ENCODE results near the gene BICRAL.

BICRAL gene

DNA sequence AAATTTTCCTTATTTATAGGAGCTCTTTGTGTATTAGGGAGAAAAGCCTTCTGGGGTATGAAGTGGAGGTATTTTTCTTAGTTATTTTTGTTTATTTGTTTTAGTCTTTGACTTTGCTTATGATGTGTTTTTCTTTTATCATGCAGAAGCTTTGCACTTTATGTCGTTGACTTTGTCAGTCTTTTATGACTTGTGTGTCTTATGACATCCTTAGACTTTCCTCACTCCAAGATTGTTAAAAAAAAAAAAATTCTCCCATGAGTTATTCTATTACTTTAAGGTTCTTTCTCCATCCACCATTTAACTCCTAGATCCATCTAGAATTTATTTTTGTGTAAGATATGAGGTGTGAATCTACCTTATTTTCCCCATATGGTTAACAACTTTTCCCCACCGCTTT is 36.6 kb downstream of the BICRAL start:
- TF ChIP-seq, protein P1, sequence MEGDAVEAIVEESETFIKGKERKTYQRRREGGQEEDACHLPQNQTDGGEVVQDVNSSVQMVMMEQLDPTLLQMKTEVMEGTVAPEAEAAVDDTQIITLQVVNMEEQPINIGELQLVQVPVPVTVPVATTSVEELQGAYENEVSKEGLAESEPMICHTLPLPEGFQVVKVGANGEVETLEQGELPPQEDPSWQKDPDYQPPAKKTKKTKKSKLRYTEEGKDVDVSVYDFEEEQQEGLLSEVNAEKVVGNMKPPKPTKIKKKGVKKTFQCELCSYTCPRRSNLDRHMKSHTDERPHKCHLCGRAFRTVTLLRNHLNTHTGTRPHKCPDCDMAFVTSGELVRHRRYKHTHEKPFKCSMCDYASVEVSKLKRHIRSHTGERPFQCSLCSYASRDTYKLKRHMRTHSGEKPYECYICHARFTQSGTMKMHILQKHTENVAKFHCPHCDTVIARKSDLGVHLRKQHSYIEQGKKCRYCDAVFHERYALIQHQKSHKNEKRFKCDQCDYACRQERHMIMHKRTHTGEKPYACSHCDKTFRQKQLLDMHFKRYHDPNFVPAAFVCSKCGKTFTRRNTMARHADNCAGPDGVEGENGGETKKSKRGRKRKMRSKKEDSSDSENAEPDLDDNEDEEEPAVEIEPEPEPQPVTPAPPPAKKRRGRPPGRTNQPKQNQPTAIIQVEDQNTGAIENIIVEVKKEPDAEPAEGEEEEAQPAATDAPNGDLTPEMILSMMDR (conservative IDR thresholded peaks at IDR 0.05; ENCODE audit: low read length): no peak
- no peak for DNase-seq (ENCODE audit: low read depth)

DNA sequence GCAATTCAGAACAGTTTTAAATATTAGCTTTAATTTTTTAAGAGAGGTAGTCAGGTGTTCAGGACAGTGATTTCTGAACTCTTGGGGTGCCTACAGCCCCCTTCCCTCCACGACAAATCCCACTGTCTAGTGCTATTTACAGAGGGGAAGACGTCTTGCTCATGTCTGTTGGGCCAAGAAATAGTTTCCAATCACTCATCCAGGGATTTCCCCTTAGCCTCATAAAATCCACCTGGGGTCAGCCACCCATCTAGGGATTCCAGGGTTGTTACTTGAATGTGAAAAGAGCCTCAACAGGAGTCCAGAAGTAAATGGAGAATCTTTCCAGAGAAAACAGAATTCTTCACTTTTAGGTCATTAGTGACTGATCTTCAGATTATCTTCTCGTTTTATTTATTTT is 37.0 kb downstream of the BICRAL start:
- no peak overlapping the region for H3K4me3 ChIP-seq (ENCODE audit: low read length)
- TF ChIP-seq, protein P1 (conservative IDR thresholded peaks at IDR 0.05; ENCODE audit: low read length): no peak
- DNase-seq (ENCODE audit: low read depth): no peak

More for the DNA sequence above, 36.6 kb downstream of the BICRAL start:
- H3K4me3 ChIP-seq (ENCODE audit: low read length): no peak overlapping the region

DNA sequence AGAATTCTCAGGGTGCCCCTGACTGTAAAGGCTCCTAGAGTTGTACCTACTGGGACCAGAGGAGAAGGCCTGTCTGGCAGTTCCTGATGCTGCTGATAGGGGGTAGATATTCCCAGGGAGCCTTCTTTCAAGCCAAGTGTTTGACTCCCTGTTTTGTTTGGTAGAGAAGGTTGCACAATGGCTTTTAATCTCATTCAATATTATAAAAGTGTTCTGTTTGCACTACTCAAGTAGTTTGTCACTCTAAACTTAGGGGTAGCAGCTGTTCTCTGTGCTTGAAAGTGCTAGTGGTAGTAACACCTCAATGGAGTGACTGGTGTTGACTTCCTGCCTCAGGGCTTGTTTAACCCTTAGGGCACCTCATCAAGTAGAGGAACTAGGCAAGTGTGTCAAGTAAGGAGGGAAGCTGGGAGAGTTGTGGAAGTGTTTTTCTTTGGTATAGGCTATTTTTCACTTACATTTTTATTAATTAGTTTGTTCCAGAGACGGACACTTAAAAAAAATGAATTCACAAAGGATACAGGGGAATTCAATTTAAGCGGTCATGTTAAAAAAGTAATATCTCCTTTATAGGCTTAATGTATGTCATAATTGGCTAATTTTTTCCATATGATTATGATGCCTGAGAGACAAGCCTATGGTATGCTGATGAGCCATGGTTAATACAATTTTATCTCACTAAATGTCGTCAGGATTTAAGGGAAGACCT is 38.1 kb downstream of the BICRAL start:
- TF ChIP-seq, protein P1 (conservative IDR thresholded peaks at IDR 0.05; ENCODE audit: low read length): peak; percentile 49
- DNase-seq (ENCODE audit: low read depth): peak; percentile 41
- no peak overlapping the region for H3K4me3 ChIP-seq (ENCODE audit: low read length)

DNA sequence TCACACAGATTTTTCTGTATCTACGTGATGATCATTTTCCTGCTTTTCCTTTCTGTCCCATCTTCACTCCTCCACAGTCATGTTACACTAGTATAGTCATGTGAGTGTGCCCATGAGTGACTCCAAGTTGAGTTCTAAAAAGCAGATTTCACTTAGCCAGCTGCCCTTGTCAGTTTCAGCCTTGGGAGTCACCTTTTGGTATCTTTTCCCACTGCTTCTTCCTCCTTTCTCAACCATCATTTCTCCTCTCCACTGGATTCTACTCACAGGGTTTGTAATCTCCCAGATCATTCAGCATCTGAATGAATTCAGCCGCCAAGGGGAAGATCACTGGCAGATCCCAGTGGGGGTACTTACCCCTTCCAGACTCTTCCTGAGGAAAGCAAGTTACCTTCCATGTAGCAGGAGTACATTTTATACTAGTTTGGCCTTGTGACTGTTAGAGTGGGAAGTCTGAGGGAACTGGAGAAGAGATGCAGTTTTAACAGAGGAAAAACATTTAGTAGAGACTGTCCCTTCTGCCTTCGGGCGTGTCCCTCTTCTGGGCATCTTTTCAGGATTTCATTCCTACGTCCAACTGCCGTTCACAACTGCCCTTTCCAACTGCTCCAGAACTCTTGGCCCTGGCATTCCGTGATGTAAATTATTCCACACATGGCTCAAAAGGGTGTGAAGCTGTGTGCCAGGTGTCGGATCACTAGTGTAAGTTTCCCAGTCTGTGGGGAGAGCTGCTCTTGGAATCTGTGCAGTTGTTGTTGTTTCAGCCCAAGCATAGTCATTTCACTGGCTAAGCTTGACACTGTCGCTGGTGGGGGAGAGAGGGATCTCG is 38.9 kb downstream of the BICRAL start:
- peak; percentile 77 for DNase-seq (ENCODE audit: low read depth)
- peak overlapping the region; percentile 33 for H3K4me3 ChIP-seq (ENCODE audit: low read length)
- TF ChIP-seq, protein P1 (conservative IDR thresholded peaks at IDR 0.05; ENCODE audit: low read length): no peak

DNA sequence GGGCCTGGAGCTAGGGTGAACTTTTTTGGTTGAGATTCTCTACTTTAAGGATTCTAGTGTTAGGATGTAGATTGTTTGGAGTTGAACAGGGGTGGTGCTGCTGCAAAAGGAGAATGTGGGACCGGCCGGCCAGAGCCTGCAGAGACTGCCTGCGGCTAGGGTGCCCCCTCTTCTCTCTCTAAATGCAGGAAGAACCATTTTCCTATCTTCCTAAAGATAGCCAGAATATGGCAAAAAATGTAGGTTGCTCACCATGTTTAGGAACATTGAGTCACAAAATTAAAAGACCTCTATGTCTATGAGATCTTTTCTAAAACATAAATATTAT is 39.5 kb downstream of the BICRAL start:
- DNase-seq (ENCODE audit: low read depth): no peak
- peak overlapping the region; percentile 33 for H3K4me3 ChIP-seq (ENCODE audit: low read length)
- TF ChIP-seq, protein P1 (conservative IDR thresholded peaks at IDR 0.05; ENCODE audit: low read length): no peak

DNA sequence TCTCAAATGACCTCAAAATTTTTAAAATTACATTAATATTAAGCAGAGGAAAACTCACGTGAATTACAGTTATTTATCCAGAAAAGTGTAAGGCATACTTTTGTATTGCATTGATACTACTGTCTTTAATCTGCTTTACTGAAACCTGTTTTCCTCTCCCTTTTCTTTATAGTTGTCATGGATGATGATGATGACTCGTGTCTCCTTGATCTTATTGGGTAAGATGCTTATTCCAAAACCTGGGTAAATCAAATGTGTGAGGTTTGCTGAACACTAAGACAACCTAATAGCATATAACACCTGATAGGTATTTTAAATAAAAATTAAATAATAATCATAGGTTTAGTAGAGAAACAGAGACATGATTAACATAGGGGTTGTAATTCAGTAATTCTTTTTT is 40.0 kb downstream of the BICRAL start:
- TF ChIP-seq, protein P1 (conservative IDR thresholded peaks at IDR 0.05; ENCODE audit: low read length): no peak
- DNase-seq (ENCODE audit: low read depth): no peak
- no peak overlapping the region for H3K4me3 ChIP-seq (ENCODE audit: low read length)

Data from AG10803 (cell line).